Measurements from ENCODE around the gene VPS52.

DNA sequence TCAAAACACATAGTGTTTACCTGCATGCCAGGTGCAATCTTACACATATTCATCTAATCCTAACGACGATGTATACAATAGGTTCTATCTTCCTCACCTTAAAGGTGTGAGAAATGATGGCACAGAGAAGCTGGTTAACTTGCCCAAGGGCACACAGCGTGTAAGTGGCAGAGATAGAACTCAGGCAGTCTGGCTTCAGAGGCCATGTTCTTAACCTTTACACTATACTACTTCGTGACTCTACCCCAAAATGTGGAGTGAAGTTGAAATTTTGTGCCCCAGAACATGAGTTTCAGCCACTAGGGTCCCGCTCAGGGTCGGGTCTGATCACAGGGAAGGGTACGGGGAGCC is 584 bp downstream of the VPS52 start:
- TF ChIP-seq, protein P1, sequence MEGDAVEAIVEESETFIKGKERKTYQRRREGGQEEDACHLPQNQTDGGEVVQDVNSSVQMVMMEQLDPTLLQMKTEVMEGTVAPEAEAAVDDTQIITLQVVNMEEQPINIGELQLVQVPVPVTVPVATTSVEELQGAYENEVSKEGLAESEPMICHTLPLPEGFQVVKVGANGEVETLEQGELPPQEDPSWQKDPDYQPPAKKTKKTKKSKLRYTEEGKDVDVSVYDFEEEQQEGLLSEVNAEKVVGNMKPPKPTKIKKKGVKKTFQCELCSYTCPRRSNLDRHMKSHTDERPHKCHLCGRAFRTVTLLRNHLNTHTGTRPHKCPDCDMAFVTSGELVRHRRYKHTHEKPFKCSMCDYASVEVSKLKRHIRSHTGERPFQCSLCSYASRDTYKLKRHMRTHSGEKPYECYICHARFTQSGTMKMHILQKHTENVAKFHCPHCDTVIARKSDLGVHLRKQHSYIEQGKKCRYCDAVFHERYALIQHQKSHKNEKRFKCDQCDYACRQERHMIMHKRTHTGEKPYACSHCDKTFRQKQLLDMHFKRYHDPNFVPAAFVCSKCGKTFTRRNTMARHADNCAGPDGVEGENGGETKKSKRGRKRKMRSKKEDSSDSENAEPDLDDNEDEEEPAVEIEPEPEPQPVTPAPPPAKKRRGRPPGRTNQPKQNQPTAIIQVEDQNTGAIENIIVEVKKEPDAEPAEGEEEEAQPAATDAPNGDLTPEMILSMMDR (conservative IDR thresholded peaks at IDR 0.05 in 1 of 2, IDR thresholded peaks at IDR 0.05 in 1 of 2; ENCODE audit: low read depth in 1 of 2, low read length in 2 of 2): no peak
- TF ChIP-seq EZH2 (IDR thresholded peaks at IDR 0.05; ENCODE audit: low read length, missing control alignments): no peak

Data from fibroblast of lung (primary cell).